ENCODE results near the gene TMEM140. TPM values are rescaled to one million over a fixed set of nuclear protein-coding genes. Genes with fewer than 3 reads are reported as not detected.

Gene TMEM140
- total RNA-seq, 1 donor from 2014 or later: 26.9 TPM

- Histone ChIP-seq H3K4me3 (no peak overlapping the region), H3K9me3 (no peaks in the 10 kb centered on the region), H3K36me3 (peaks cover 55 to 81% of the 10 kb centered on the region in 2 donors), H3K4me1 (no peaks in the 10 kb centered on the region), H3K27ac (no peak overlapping the region), H3K27me3 (no peaks in the 10 kb centered on the region)
- intact Hi-C loops (cut with DNase I): no loop called here
- peak in 1 of 2 donors; percentile 16 for DNase-seq (ENCODE audit: low spot score in 2 of 2)
- no peak for TF ChIP-seq CTCF (IDR thresholded peaks at IDR 0.05)
These were observed 47.3 kb downstream of the TMEM140 start for GRCh38 chr7:135195156-135195555.

- Histone ChIP-seq H3K36me3 (peaks cover 55 to 81% of the 10 kb centered on the region in 2 donors), H3K4me1 (no peaks in the 10 kb centered on the region)
- no peak for TF ChIP-seq CTCF (IDR thresholded peaks at IDR 0.05)
These were observed 48.2 kb downstream of the TMEM140 start for GRCh38 chr7:135195968-135196629.

GRCh38 chr7:135197343-135197742 is 49.5 kb downstream of the TMEM140 start:
- intact Hi-C loops (cut with DNase I): no loop called here
- Histone ChIP-seq H3K36me3 (peaks cover 53 to 77% of the 10 kb centered on the region in 2 donors), H3K27me3 (no peaks in the 10 kb centered on the region), H3K9me3 (no peaks in the 10 kb centered on the region), H3K27ac (no peak overlapping the region), H3K4me1 (no peaks in the 10 kb centered on the region), H3K4me3 (no peak overlapping the region)
- no peak for TF ChIP-seq CTCF (IDR thresholded peaks at IDR 0.05)
- DNase-seq (ENCODE audit: low spot score in 2 of 2): peak in 1 of 2 donors; percentile 21

More at GRCh38 chr7:135195968-135196629, 48.2 kb downstream of the TMEM140 start:
- DNase-seq (ENCODE audit: low spot score in 2 of 2): peak in 1 of 2 donors; percentile 48
- Histone ChIP-seq H3K4me3 (no peak overlapping the region), H3K27ac (no peak overlapping the region), H3K27me3 (no peaks in the 10 kb centered on the region), H3K9me3 (no peaks in the 10 kb centered on the region)
- intact Hi-C loops (cut with DNase I): no loop called here

GRCh38 chr7:135197906-135198655 is 50.2 kb downstream of the TMEM140 start:
- H3K4me3 ChIP-seq: no peak overlapping the region
- H3K4me1 ChIP-seq: no peaks in the 10 kb centered on the region
- no peaks in the 10 kb centered on the region for H3K27me3 ChIP-seq
- peaks cover 51 to 71% of the 10 kb centered on the region in 2 donors for H3K36me3 ChIP-seq
- intact Hi-C loops (cut with DNase I): no loop called here
- DNase-seq (ENCODE audit: low spot score in 2 of 2): peak in 1 of 2 donors; percentile 40
- no peak for TF ChIP-seq CTCF (IDR thresholded peaks at IDR 0.05)
- no peaks in the 10 kb centered on the region for H3K9me3 ChIP-seq
- H3K27ac ChIP-seq: no peak overlapping the region

GRCh38 chr7:135199439-135199838 is 51.6 kb downstream of the TMEM140 start:
- TF ChIP-seq CTCF (IDR thresholded peaks at IDR 0.05): no peak
- DNase-seq (ENCODE audit: low spot score in 2 of 2): peak in 1 of 2 donors; percentile 24
- H3K4me1 ChIP-seq: no peaks in the 10 kb centered on the region
- no peaks in the 10 kb centered on the region for H3K9me3 ChIP-seq
- H3K4me3 ChIP-seq: no peak overlapping the region
- peaks cover 51 to 61% of the 10 kb centered on the region in 2 donors for H3K36me3 ChIP-seq
- no peaks in the 10 kb centered on the region for H3K27me3 ChIP-seq
- intact Hi-C loops (cut with DNase I): no loop called here
- H3K27ac ChIP-seq: no peak overlapping the region
